Subcutaneous adipose tissue (tissue), 4 donors: ENCODE data around the gene SLC6A13. TPM values are rescaled to one million over a fixed set of nuclear protein-coding genes. Genes with fewer than 3 reads are reported as not detected.

ENCODE experiments used
- CTCF ChIP-seq: fragments of 450-650 bp; IDR thresholded peaks from one replicate; pipeline ENCODE4 v1.5.1; 2016; ENCODE audit warnings: low read depth, mild to moderate bottlenecking, control low read depth, antibody characterized with exemption, moderate library complexity
- total RNA-seq, 4 donors: library from RNA; depleted of rRNA; stranded (reverse); fragments of >200 nt; gene quantifications; one replicate each; pipeline ENCODE4 v1.1.0, GENCODE V29; 2016

SLC6A13 gene
- total RNA-seq, 4 donors from 2014 or later, result 0.88 TPM; not detected in 3

GRCh38 chr12:178829-179109 lies 83.9 kb downstream of the SLC6A13 start:
- TF ChIP-seq CTCF, result no peak

GRCh38 chr12:177980-178828 lies 84.4 kb downstream of the SLC6A13 start:
- TF ChIP-seq CTCF, result no peak

GRCh38 chr12:177336-177979 lies 85.2 kb downstream of the SLC6A13 start:
- TF ChIP-seq CTCF, result no peak

DNA sequence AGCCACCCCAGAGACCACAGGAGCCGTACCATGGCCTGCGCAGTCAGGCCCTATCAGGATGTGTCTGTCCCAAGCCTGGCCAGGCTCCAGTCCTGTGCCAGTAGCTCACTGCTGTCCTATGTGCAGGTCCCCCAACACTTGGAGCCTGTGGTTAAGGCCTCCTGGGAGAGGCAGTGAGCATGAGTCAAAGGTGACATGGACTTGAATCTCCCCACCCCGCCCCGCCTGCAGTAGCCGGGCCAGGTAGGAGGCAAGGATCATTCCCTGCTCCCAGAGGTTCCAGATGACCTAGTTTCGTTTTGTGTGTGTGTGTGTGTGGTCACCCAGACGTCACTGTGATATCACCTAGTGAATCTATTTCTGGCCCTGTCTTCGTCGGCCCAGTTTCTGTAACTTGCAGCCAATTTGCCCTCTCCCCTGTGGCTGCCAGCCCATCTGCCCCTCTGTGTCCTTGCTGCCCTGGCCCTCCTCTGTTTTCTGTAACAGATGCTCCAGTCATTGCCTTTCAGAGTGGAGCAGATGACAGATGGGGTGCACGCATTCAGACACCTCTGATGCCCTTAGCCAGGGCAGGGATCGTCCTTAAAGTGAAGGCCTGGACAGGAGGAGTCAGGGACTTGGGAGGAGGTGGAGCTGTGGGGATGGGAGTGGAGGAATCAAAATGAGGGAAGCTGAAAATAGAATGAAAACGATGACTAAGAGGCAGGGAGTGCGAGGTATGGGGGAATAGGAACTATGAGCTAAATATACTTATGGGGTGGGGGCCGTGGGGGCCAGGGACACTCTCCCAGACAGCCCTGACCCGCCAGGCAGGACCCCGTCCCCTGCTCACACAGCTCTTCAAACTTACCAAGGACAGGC lies 86.1 kb downstream of the SLC6A13 start:
- TF ChIP-seq CTCF, result no peak

DNA sequence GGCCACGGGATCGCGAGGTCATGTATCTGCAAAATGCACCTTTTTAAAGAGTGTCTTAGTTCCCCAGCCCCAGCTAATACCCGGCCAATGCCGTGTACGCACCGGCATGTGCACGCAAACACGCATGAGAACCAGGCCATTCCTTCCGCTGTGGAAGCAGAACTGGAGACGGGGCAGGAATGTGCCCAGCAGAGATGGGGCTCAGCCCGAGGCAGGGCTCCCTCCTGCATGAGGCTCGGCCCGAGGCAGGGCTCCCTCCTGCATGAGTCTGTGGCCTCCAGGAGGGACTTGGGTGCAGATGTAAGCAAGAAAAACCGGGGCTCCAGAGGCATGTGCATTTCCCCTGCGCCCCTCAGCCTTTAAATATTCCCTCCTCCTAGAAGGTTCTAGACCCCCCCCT lies 86.9 kb downstream of the SLC6A13 start:
- TF ChIP-seq CTCF, result no peak

DNA sequence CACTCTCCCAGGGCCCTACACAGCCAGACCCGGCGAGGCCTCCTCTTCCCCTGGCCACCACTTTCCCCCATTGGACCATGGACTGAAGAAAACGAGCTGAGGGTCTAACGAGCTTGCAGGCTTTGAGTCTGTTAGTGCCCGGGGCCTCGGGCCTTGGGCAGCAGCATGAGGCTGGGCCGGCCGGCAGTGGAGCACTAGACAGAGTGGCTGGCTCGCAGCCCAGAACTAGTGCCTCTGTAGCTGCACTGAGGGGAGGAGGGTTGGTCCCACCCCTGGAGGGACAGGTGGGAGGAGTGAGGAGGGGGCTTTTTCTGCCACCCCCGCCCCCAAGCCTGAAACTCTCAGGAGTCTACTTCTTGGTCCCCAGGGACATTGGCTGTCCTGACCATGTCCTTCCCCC lies 87.4 kb downstream of the SLC6A13 start:
- TF ChIP-seq CTCF, result no peak

DNA sequence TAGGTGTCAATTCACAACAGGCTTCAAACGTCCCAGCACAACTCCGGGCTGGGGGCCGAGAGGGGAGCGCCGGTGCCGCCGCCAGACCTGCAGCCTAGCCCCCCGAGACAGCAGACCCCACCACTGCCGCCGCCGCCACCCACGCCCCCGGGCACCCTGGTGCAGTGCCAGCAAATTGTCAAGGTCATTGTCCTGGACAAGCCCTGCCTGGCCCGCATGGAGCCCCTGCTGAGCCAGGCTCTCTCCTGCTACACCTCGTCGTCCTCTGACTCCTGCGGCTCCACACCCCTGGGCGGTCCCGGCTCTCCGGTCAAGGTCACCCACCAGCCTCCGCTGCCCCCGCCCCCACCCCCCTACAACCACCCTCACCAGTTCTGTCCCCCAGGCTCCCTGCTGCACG lies 88.0 kb downstream of the SLC6A13 start:
- TF ChIP-seq CTCF, result no peak
